ENCODE measurements around the gene TMEM201. TPM values are rescaled to one million over a fixed set of nuclear protein-coding genes. Genes with fewer than 3 reads are reported as not detected.

Gene TMEM201
- polyA plus RNA-seq, 1 donor = 19.5 TPM

- no peak for DNase-seq (ENCODE audit: low read depth)
These were observed 7.8 kb upstream of the TMEM201 start for GRCh38 chr1:9580942-9581341.

- no peak for DNase-seq (ENCODE audit: low read depth)
These were observed 2.5 kb upstream of the TMEM201 start for GRCh38 chr1:9586147-9586766.

GRCh38 chr1:9589144-9589718 is 520 bp downstream of the TMEM201 start:
- DNase-seq (ENCODE audit: low read depth) = no peak

GRCh38 chr1:9589719-9590157 is 1.0 kb downstream of the TMEM201 start:
- DNase-seq (ENCODE audit: low read depth) = no peak

GRCh38 chr1:9590201-9590600 is 1.5 kb downstream of the TMEM201 start:
- no peak for DNase-seq (ENCODE audit: low read depth)

GRCh38 chr1:9590945-9591668 is 2.4 kb downstream of the TMEM201 start:
- no peak for DNase-seq (ENCODE audit: low read depth)

DNA sequence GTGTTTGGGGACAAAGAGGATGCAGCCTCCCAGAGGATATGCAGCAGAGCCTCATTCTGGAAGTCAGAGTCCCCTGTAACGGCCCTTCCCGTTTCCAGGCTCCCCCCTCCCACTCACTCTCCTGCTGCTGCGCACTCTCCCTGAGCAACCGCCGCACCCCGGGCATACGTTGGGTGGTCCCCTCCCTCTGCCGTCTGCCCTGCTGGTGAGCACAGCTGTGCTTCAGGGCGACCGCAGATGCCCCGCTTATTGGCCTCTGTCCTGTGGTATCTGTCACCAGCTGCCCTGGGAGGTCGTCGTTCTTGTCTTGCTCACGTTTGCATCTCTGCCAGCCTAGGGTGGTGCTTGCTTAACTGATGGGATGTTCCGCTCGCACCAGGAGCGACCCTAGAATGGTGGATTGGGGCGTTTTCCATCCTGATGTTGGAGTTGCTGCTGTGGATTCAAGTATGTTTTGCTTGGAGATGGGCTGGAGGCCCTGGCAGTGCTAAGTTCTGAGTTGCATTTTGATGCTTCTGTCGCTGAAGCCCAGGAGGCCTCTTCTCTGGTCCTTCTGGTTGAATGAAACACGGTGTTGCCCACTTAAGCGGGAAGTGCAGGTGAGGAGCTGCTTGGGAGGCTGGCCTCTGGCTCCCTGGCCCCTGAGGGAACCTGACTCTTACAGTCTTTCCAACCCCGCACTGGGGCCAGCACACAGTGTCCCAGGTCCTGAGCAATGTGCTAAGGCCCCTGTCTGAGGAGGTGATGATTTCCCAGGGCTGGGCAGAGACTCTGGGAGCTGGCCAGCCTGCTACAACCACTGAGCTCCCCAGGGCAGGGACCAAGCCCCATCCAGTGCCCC is 3.2 kb downstream of the TMEM201 start:
- DNase-seq (ENCODE audit: low read depth) = no peak

DNA sequence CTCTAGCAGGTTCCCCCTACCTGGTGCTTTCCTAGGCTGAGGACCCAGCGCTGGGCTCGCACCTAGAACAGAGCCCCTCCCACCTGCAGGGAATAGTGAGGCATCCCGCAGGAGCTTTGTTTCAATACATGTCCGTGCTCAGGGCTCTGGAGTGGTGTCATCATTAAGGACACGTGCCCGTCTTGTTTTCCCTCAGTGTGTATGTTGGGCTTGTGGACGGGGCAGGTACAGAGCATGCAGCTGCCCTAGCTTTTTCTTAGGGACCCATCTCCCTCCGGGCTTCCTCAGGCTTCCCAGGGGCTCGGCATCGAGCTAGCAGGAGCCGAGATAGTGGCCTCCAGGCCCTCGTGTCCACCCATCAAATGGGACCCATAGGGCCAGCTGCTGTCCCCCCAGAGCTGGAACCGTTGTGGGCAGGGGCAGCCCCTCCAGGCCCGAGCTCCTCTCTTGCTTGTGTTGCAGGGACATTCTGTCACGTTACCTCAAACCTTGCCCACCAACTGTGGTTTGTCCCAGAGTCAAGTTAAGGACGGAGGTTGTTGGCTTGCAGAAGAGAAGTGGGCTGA is 3.9 kb downstream of the TMEM201 start:
- no peak for DNase-seq (ENCODE audit: low read depth)

DNA sequence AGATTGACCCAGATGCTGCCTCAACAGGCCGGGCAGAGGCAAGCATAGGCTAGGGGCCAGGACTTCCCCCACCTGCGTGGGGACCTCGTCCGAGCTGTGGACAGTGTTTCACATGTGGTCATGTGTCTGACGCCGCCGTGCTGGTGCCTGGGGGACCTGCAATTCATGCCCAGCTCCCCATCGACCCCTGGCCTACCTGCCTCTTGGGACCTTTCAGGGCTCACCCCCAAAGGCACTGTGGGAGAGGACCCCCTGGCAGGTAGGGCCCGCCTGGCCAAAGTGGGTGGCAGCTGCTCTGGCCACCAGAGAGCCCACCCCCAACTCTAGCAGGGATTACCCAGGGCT is 4.4 kb downstream of the TMEM201 start:
- no peak for DNase-seq (ENCODE audit: low read depth)

DNA sequence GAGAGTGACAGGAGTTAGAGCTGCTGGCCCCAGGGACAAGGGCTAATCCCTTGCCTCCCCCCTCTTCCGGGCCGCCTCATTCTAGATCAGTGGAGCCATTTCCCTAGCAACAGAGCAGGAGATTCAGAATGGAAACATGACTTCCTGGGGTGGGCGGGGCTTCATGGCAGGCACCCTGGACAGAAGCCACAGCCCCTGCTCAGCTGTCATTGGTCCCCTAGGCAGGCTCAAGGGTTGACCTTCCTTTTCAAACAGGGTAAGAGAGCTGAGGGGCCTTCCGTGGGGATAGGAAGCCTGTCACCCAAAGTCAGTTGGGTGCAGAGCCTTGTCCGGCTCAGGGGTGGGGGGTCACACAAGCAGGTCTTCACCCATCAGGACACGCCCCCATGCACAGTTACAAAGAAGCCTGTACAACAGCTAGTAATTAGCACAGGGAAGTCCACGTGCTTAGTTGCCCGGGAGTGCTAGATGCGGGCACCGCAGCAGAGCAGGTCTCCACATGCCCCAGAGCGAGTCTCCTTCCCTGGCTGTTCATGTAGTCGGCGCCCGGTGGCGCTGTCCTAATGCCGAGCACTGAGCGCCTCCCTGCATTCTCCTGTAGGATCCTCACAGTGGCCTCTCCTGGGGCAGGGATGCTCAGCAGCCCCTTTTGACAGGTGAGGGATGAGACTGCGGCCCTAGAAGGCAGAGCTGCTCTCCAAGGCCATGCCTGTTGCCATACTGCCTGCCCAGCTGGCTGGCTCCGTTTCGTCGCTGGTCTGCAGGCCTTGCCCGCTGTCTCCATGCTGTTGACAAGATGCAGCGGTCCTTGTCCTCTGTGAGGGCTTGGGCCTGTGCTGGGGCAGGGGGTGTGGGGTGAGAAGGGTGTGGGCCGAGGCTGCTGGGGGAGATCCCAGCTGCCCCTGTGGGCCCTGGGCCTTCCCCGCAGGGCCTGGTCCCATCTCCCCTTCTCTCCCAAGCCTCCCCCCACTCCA is 5.1 kb downstream of the TMEM201 start:
- peak; percentile 45 for DNase-seq (ENCODE audit: low read depth)

DNA sequence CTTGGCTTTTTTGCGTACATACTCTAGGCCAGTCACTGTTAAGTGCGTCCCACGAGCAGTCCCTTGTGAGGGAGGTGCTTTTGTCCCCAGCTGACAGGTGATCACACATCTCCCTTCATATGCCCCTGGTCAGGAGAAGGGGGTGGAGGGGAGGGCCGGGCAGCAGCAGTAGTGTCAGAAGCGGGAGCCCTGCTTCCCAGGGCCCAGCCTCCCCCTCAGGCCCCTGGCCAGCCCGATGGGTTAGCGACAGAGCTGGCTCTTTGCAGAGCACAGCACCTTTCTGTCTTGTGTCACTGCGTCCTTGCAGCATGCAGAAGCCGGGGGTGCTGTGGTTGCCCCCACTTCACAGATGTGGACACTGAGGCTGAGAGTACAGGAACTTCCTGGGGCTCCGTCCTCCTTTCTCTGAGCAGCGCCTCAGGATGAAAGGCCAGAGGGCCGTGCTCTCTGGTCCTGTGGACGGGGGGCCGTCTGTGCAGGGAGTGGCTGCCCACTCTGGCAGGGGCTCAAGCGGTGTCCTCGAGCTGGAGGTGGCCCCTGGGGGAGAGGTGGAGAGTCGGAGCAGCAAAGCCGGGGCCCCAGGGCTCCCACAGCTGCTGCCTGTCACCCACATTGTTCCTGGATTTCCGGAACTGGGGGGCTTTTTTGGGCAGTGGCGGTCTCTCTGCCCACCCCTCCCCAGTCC is 5.9 kb downstream of the TMEM201 start:
- no peak for DNase-seq (ENCODE audit: low read depth)

GRCh38 chr1:9595156-9595967 is 6.7 kb downstream of the TMEM201 start:
- no peak for DNase-seq (ENCODE audit: low read depth)

- DNase-seq (ENCODE audit: low read depth) = no peak
These were observed 7.2 kb downstream of the TMEM201 start for GRCh38 chr1:9595968-9596340.

- no peak for DNase-seq (ENCODE audit: low read depth)
These were observed 7.9 kb downstream of the TMEM201 start for GRCh38 chr1:9596415-9597123.

GRCh38 chr1:9597361-9598315 is 8.9 kb downstream of the TMEM201 start:
- DNase-seq (ENCODE audit: low read depth) = no peak

DNA sequence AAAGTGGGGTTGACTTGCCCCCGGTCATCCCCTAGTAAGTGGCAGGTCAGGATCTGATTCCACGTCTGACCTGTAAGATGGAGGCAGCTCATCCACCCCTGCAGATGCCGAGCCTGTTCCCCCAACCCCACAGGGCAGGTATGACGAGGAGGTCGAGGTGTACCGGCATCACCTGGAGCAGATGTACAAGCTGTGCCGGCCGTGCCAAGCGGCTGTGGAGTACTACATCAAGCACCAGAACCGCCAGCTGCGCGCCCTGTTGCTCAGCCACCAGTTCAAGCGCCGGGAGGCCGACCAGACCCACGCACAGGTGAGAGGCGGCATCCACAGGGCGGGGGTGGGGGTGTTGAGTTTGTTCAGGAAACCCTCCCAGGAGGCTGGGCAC is 9.6 kb downstream of the TMEM201 start:
- DNase-seq (ENCODE audit: low read depth) = no peak

- no peak for DNase-seq (ENCODE audit: low read depth)
These were observed 11.0 kb downstream of the TMEM201 start for GRCh38 chr1:9599741-9600140.
